Uterus (tissue), 4 donors: ENCODE results near the gene GLMP. TPM values are rescaled to one million over a fixed set of nuclear protein-coding genes. Genes with fewer than 3 reads are reported as not detected.
A peak's percentile ranks its signal among the peaks of the same experiment; 100 is the strongest.

Source experiments
- DNase-seq, 2 donors: peaks; one replicate each; pipeline ENCODE4 v3.0.0-alpha.2; 2019 to 2020
- H3K27ac ChIP-seq, 2 donors: fragments of 200-600 bp; sonication (generic); 1 replicate in 1 of 2; 2 replicates in 1 of 2; pipeline ENCODE4 v1.5.1; 2016 to 2018
- H3K27me3 ChIP-seq, 2 donors: fragments of 200-600 bp; sonication (generic); one replicate each; pipeline ENCODE4 v1.5.1; 2018 to 2019; ENCODE audit warnings: control low read depth in 1 of 2
- H3K36me3 ChIP-seq, 2 donors: fragments of 200-600 bp; sonication (generic); one replicate each; pipeline ENCODE4 v1.5.1; 2019; ENCODE audit warnings: control low read depth in 1 of 2
- H3K4me1 ChIP-seq, 2 donors: fragments of 200-600 bp; sonication (generic); one replicate each; pipeline ENCODE4 v1.5.1; 2018 to 2019; ENCODE audit warnings: control low read depth in 1 of 2
- H3K4me3 ChIP-seq, 2 donors: fragments of 200-600 bp; sonication (generic); 1 replicate in 1 of 2; 2 replicates in 1 of 2; pipeline ENCODE4 v1.5.1; 2018 to 2019; ENCODE audit warnings: mild to moderate bottlenecking in 1 of 2
- H3K9me3 ChIP-seq, 2 donors: fragments of 200-600 bp; sonication (generic); one replicate each; pipeline ENCODE4 v1.5.1; 2019; ENCODE audit warnings: control low read depth in 1 of 2
- CTCF ChIP-seq, 4 experiments: fragments of 200-600 bp in 2 of 4; fragments of 450-650 bp in 2 of 4; sonication (generic) in 2 of 4; IDR thresholded peaks; one replicate each; pipeline ENCODE4 v1.5.1; 2016 to 2019; ENCODE audit warnings: antibody characterized with exemption in 4 of 4, mild to moderate bottlenecking in 2 of 4, moderate library complexity in 1 of 4
- POLR2A ChIP-seq, 2 donors: fragments of 450-650 bp; IDR thresholded peaks; one replicate each; pipeline ENCODE4 v1.6.1; 2016; ENCODE audit warnings: antibody characterized with exemption in 2 of 2, mild to moderate bottlenecking in 1 of 2, moderate library complexity in 1 of 2
- intact Hi-C: fragments of 100-400 bp; cut with DNase I; formaldehyde crosslinking; loops from one replicate; pipeline ENCODE4 v1.15.1; 2023; ENCODE audit warnings: low total_unique reads
- total RNA-seq, 4 donors: library from RNA; depleted of rRNA in 3 of 4; stranded (reverse); fragments of >200 nt in 3 of 4; gene quantifications; one replicate each; pipeline versions ENCODE4 v1.1.0 to v1.2.4, GENCODE V29; 2014 to 2023
- donor health status: DM: yes; HTN: yes; CAD: no.

The GLMP gene
- total RNA-seq, 4 donors from 2014 or later = 23.8 to 31.1 (median 27.7) TPM

- H3K9me3 ChIP-seq = no peaks in the 10 kb centered on the region
- no peaks in the 10 kb centered on the region for H3K27me3 ChIP-seq
- no peak for DNase-seq
- H3K4me1 ChIP-seq = peaks cover 0 to 15% of the 10 kb centered on the region in 2 donors
- no peak for TF ChIP-seq POLR2A (IDR thresholded peaks at IDR 0.05)
- no peaks in the 10 kb centered on the region for H3K36me3 ChIP-seq
- intact Hi-C loops = no loop called here
- H3K4me3 ChIP-seq = no peak overlapping the region
- H3K27ac ChIP-seq = no peak overlapping the region
Observed at GRCh38 chr1:156289857-156290256, 5.6 kb downstream of the GLMP start.

- intact Hi-C loops = no loop called here
- no peaks in the 10 kb centered on the region for H3K36me3 ChIP-seq
- peaks cover 0 to 6% of the 10 kb centered on the region in 2 donors for H3K4me1 ChIP-seq
- no peaks in the 10 kb centered on the region for H3K9me3 ChIP-seq
- no peaks in the 10 kb centered on the region for H3K27me3 ChIP-seq
- no peak overlapping the region for H3K27ac ChIP-seq
- TF ChIP-seq POLR2A (IDR thresholded peaks at IDR 0.05) (no peak), CTCF (IDR thresholded peaks at IDR 0.05) (no peak)
- DNase-seq = no peak
- H3K4me3 ChIP-seq = no peak overlapping the region
Observed at GRCh38 chr1:156286061-156286460, 9.4 kb downstream of the GLMP start.

GRCh38 chr1:156285437-156285836, 10.0 kb downstream of the GLMP start:
- no peaks in the 10 kb centered on the region for H3K9me3 ChIP-seq
- no peak overlapping the region for H3K4me3 ChIP-seq
- DNase-seq = no peak
- H3K4me1 ChIP-seq = peaks cover 0 to 7% of the 10 kb centered on the region in 2 donors
- no peaks in the 10 kb centered on the region for H3K27me3 ChIP-seq
- intact Hi-C loops = no loop called here
- H3K27ac ChIP-seq = no peak overlapping the region
- no peak for TF ChIP-seq CTCF (IDR thresholded peaks at IDR 0.05)
- no peak for TF ChIP-seq POLR2A (IDR thresholded peaks at IDR 0.05)
- H3K36me3 ChIP-seq = no peaks in the 10 kb centered on the region

GRCh38 chr1:156284757-156285156, 10.7 kb downstream of the GLMP start:
- Histone ChIP-seq H3K27ac (no peak overlapping the region), H3K4me1 (peaks cover 0 to 7% of the 10 kb centered on the region in 2 donors), H3K9me3 (no peaks in the 10 kb centered on the region), H3K36me3 (no peaks in the 10 kb centered on the region), H3K4me3 (no peak overlapping the region), H3K27me3 (no peaks in the 10 kb centered on the region)
- intact Hi-C loops = no loop called here
- TF ChIP-seq POLR2A (IDR thresholded peaks at IDR 0.05) (no peak), CTCF (IDR thresholded peaks at IDR 0.05) (no peak)
- DNase-seq = no peak

GRCh38 chr1:156284112-156284511, 11.4 kb downstream of the GLMP start, which contains the start of gene TMEM79:
TSS of gene TMEM79 (plus strand) at chr1:156284325. CDS start at chr1:156285227, 902 bp downstream.
- TF ChIP-seq CTCF (IDR thresholded peaks at IDR 0.05) (no peak), POLR2A (IDR thresholded peaks at IDR 0.05) (no peak)
- Histone ChIP-seq H3K4me3 (peak within 1 kb of the TSS; percentile 98 to 99), H3K9me3 (no peaks in the 10 kb centered on the region), H3K36me3 (no peaks in the 10 kb centered on the region), H3K27me3 (no peaks in the 10 kb centered on the region), H3K27ac (peak within 1 kb of the TSS; percentile 92 to 93), H3K4me1 (peaks cover 0 to 7% of the 10 kb centered on the region in 2 donors)
- DNase-seq = no peak
- intact Hi-C loops = no loop called here

GRCh38 chr1:156283521-156283920, 12.0 kb downstream of the GLMP start:
- peaks cover 0 to 7% of the 10 kb centered on the region in 2 donors for H3K4me1 ChIP-seq
- H3K27ac ChIP-seq = peak overlapping the region in 1 of 2 donors; percentile 93
- no peaks in the 10 kb centered on the region for H3K36me3 ChIP-seq
- no peak for TF ChIP-seq CTCF (IDR thresholded peaks at IDR 0.05)
- TF ChIP-seq POLR2A (IDR thresholded peaks at IDR 0.05) = no peak
- peak overlapping the region; percentile 98 to 99 for H3K4me3 ChIP-seq
- intact Hi-C loops = no loop called here
- no peaks in the 10 kb centered on the region for H3K9me3 ChIP-seq
- DNase-seq = no peak
- H3K27me3 ChIP-seq = no peaks in the 10 kb centered on the region
